Transverse colon (tissue), 3 donors: ENCODE data around the gene OR10A2.

Source experiments
- CTCF ChIP-seq, 5 experiments: fragments of 200-600 bp in 3 of 5; fragments of 450-650 bp in 2 of 5; sonication (generic) in 3 of 5; IDR thresholded peaks; 1 replicate in 2 of 5; 2 replicates in 3 of 5; pipeline ENCODE4 v1.5.1; 2016 to 2017; ENCODE audit warnings: antibody characterized with exemption in 5 of 5, inconsistent platforms in 3 of 5, mild to moderate bottlenecking in 2 of 5, moderate library complexity in 1 of 5
- EP300 ChIP-seq: sonication (generic); formaldehyde crosslinking; IDR thresholded peaks from one replicate; pipeline ENCODE4 v1.6.1; 2017; ENCODE audit warnings: antibody characterized with exemption, low read depth

GRCh38 chr11:6841694-6842093 is 21.2 kb upstream of the OR10A2 start:
- no peak for TF ChIP-seq CTCF (IDR thresholded peaks at IDR 0.05)
- TF ChIP-seq EP300: no peak
